Measurements from ENCODE around the gene VAPA.

The VAPA gene

GRCh38 chr18:9914584-9915290, 921 bp downstream of the VAPA start:
- DNase-seq (ENCODE audit: low spot score): peak; percentile 38

GRCh38 chr18:9915291-9916076, 1.7 kb downstream of the VAPA start:
- DNase-seq (ENCODE audit: low spot score): no peak

GRCh38 chr18:9916077-9916639, 2.3 kb downstream of the VAPA start:
- DNase-seq (ENCODE audit: low spot score): no peak

GRCh38 chr18:9916808-9917207, 3.0 kb downstream of the VAPA start:
- DNase-seq (ENCODE audit: low spot score): no peak

GRCh38 chr18:9918016-9918680, 4.3 kb downstream of the VAPA start:
- DNase-seq (ENCODE audit: low spot score): no peak

GRCh38 chr18:9919564-9920232, 5.9 kb downstream of the VAPA start:
- no peak for DNase-seq (ENCODE audit: low spot score)

- DNase-seq (ENCODE audit: low spot score): no peak
These were observed 8.9 kb downstream of the VAPA start for GRCh38 chr18:9922592-9923311.

- DNase-seq (ENCODE audit: low spot score): no peak
These were observed 10.6 kb downstream of the VAPA start for GRCh38 chr18:9924371-9924943.

GRCh38 chr18:9925369-9925768, 11.6 kb downstream of the VAPA start:
- DNase-seq (ENCODE audit: low spot score): no peak

- no peak for DNase-seq (ENCODE audit: low spot score)
These were observed 12.0 kb downstream of the VAPA start for GRCh38 chr18:9925795-9926194.

GRCh38 chr18:9926223-9926894, 12.5 kb downstream of the VAPA start:
- no peak for DNase-seq (ENCODE audit: low spot score)

- no peak for DNase-seq (ENCODE audit: low spot score)
These were observed 13.2 kb downstream of the VAPA start for GRCh38 chr18:9926977-9927376.

- DNase-seq (ENCODE audit: low spot score): no peak
These were observed 13.7 kb downstream of the VAPA start for GRCh38 chr18:9927392-9928063.

- no peak for DNase-seq (ENCODE audit: low spot score)
These were observed 14.9 kb downstream of the VAPA start for GRCh38 chr18:9928646-9929259.

GRCh38 chr18:9930299-9930884, 16.6 kb downstream of the VAPA start:
- DNase-seq (ENCODE audit: low spot score): no peak

- DNase-seq (ENCODE audit: low spot score): no peak
These were observed 17.3 kb downstream of the VAPA start for GRCh38 chr18:9931146-9931545.

GRCh38 chr18:9931678-9932077, 17.9 kb downstream of the VAPA start:
- no peak for DNase-seq (ENCODE audit: low spot score)

- no peak for DNase-seq (ENCODE audit: low spot score)
These were observed 20.0 kb downstream of the VAPA start for GRCh38 chr18:9933865-9934264.

- no peak for DNase-seq (ENCODE audit: low spot score)
These were observed 20.5 kb downstream of the VAPA start for GRCh38 chr18:9934274-9934673.
